H9 (cell line): ENCODE results near the gene PDCD1. TPM values are rescaled to one million over a fixed set of nuclear protein-coding genes. Genes with fewer than 3 reads are reported as not detected.
A peak's percentile ranks its signal among the peaks of the same experiment; 100 is the strongest.

Experiments
- DNase-seq: peaks from one replicate; pipeline ENCODE4 v3.0.0-alpha.2; 2017
- H2AFZ ChIP-seq: one replicate; pipeline ENCODE4 v1.6.1; 2013; ENCODE audit warnings: mild to moderate bottlenecking, low read length, control low read depth, moderate library complexity
- H2AK5ac ChIP-seq: 2 replicates; pipeline ENCODE4 v1.6.1; 2013; ENCODE audit warnings: low read length, control low read depth, mixed read lengths; ENCODE audit not compliant: insufficient read length
- H2BK120ac ChIP-seq: one replicate; pipeline ENCODE4 v1.6.1; 2013; ENCODE audit warnings: low read depth, mild to moderate bottlenecking, low read length, control low read depth, inconsistent platforms; ENCODE audit not compliant: poor library complexity, severe bottlenecking
- H2BK12ac ChIP-seq: 2 replicates; pipeline ENCODE4 v1.6.1; 2013; ENCODE audit warnings: low read length, control low read depth, mixed read lengths, low read depth; ENCODE audit not compliant: insufficient read length
- H2BK15ac ChIP-seq: 2 replicates; pipeline ENCODE4 v1.6.1; 2013; ENCODE audit warnings: low read depth, low read length, control low read depth
- H2BK20ac ChIP-seq: one replicate; pipeline ENCODE4 v1.6.1; 2013; ENCODE audit warnings: low read depth, mild to moderate bottlenecking, low read length, control low read depth, inconsistent platforms; ENCODE audit not compliant: poor library complexity, severe bottlenecking
- H2BK5ac ChIP-seq: 2 replicates; pipeline ENCODE4 v1.6.1; 2013; ENCODE audit warnings: low read length, control low read depth, mixed read lengths; ENCODE audit not compliant: insufficient read length
- H3K14ac ChIP-seq: 2 replicates; pipeline ENCODE4 v1.6.1; 2013; ENCODE audit warnings: low read length, control low read depth; ENCODE audit not compliant: insufficient read depth
- H3K18ac ChIP-seq: 2 replicates; pipeline ENCODE4 v1.6.1; 2013; ENCODE audit warnings: low read depth, mild to moderate bottlenecking, mixed read lengths, low read length, control low read depth; ENCODE audit not compliant: insufficient read length
- H3K23ac ChIP-seq: 2 replicates; pipeline ENCODE4 v1.6.1; 2013; ENCODE audit warnings: low read length, control low read depth, mixed read lengths, low read depth; ENCODE audit not compliant: insufficient read length
- H3K23me2 ChIP-seq: 2 replicates; pipeline ENCODE4 v1.6.1; 2013; ENCODE audit warnings: low read depth, mild to moderate bottlenecking, mixed read lengths, low read length, control low read depth; ENCODE audit not compliant: insufficient read length, poor library complexity, severe bottlenecking
- H3K27ac ChIP-seq: 2 replicates; pipeline ENCODE4 v1.5.1; 2013; ENCODE audit warnings: low read length, control low read depth, mixed read lengths, low read depth; ENCODE audit not compliant: insufficient read length
- H3K27me3 ChIP-seq: 2 replicates; pipeline ENCODE4 v1.6.1; 2013; ENCODE audit warnings: low read length, control low read depth, inconsistent platforms; ENCODE audit not compliant: insufficient read depth
- H3K4ac ChIP-seq: 2 replicates; pipeline ENCODE4 v1.6.1; 2013; ENCODE audit warnings: low read depth, mild to moderate bottlenecking, control low read depth, inconsistent platforms, low read length, moderate library complexity
- H3K4me1 ChIP-seq: 2 replicates; pipeline ENCODE4 v1.6.1; 2013; ENCODE audit warnings: low read length, control low read depth, inconsistent platforms; ENCODE audit not compliant: insufficient read depth
- H3K4me2 ChIP-seq: 2 replicates; pipeline ENCODE4 v1.6.1; 2013; ENCODE audit warnings: low read length, control low read depth, mixed read lengths; ENCODE audit not compliant: insufficient read length, insufficient read depth
- H3K56ac ChIP-seq: 2 replicates; pipeline ENCODE4 v1.6.1; 2013; ENCODE audit warnings: low read depth, mild to moderate bottlenecking, mixed read lengths, low read length, control low read depth; ENCODE audit not compliant: insufficient read length
- H3K79me1 ChIP-seq: 2 replicates; pipeline ENCODE4 v1.6.1; 2013; ENCODE audit warnings: low read depth, mild to moderate bottlenecking, moderate library complexity, low read length, control low read depth, inconsistent platforms; ENCODE audit not compliant: insufficient read depth, poor library complexity, severe bottlenecking
- H3K79me2 ChIP-seq: 2 replicates; pipeline ENCODE4 v1.6.1; 2013; ENCODE audit warnings: low read length, control low read depth, inconsistent platforms; ENCODE audit not compliant: insufficient read depth
- H3K9ac ChIP-seq: 2 replicates; pipeline ENCODE4 v1.6.1; 2013; ENCODE audit warnings: low read length, control low read depth, mixed read lengths; ENCODE audit not compliant: insufficient read length; ENCODE audit errors: extremely low read depth
- H3K9me3 ChIP-seq: one replicate; pipeline ENCODE4 v1.6.1; 2013; ENCODE audit warnings: low read depth, low read length, inconsistent platforms; ENCODE audit not compliant: control insufficient read depth
- H3T11ph ChIP-seq: one replicate; pipeline ENCODE4 v1.6.1; 2013; ENCODE audit warnings: mild to moderate bottlenecking, low read length, control low read depth, inconsistent platforms
- H4K20me1 ChIP-seq: one replicate; pipeline ENCODE4 v1.6.1; 2013; ENCODE audit not compliant: control insufficient read depth, insufficient read length, insufficient read depth
- H4K5ac ChIP-seq: 2 replicates; pipeline ENCODE4 v1.6.1; 2013; ENCODE audit warnings: low read depth, mild to moderate bottlenecking, mixed read lengths, low read length, control low read depth; ENCODE audit not compliant: insufficient read length
- H4K8ac ChIP-seq: replicated peaks from 2 replicates; pipeline ENCODE4 v1.6.1; 2013; ENCODE audit warnings: low read length, control low read depth, mixed read lengths, low read depth; ENCODE audit not compliant: insufficient read length
- H4K91ac ChIP-seq: 2 replicates; pipeline ENCODE4 v1.6.1; 2013; ENCODE audit warnings: low read depth, mild to moderate bottlenecking, moderate library complexity, mixed read lengths, low read length, control low read depth; ENCODE audit not compliant: insufficient read length
- H3K27ac Mint-ChIP-seq, 3 experiments: 2 replicates in 2 of 3; 3 replicates in 1 of 3; pipeline ENCODE4 v1.8.0; 2020 to 2021; ENCODE audit warnings: mixed read lengths in 3 of 3, mild to moderate bottlenecking in 1 of 3, moderate library complexity in 1 of 3
- H3K27me3 Mint-ChIP-seq: 2 replicates; pipeline ENCODE4 v1.8.0; 2021; ENCODE audit warnings: low read depth, mild to moderate bottlenecking, moderate library complexity, mixed read lengths
- H3K36me3 Mint-ChIP-seq, 3 experiments: 2 replicates in 2 of 3; 3 replicates in 1 of 3; pipeline ENCODE4 v1.8.0; 2020 to 2021; ENCODE audit warnings: low read depth in 3 of 3, mixed read lengths in 3 of 3; ENCODE audit not compliant: insufficient read depth in 1 of 3
- H3K4me1 Mint-ChIP-seq, 2 experiments: 2 replicates each; pipeline ENCODE4 v1.8.0; 2020; ENCODE audit warnings: mixed read lengths in 2 of 2
- H3K4me3 Mint-ChIP-seq, 2 experiments: 2 replicates in 1 of 2; 3 replicates in 1 of 2; pipeline ENCODE4 v1.8.0; 2020 to 2021; ENCODE audit warnings: mild to moderate bottlenecking in 2 of 2, mixed read lengths in 2 of 2, moderate library complexity in 1 of 2
- H3K9me3 Mint-ChIP-seq, 2 experiments: 2 replicates in 1 of 2; 3 replicates in 1 of 2; pipeline ENCODE4 v1.8.0; 2020; ENCODE audit warnings: mild to moderate bottlenecking in 2 of 2, mixed read lengths in 2 of 2, moderate library complexity in 1 of 2
- WGBS: extraction: QIAGEN DNeasy Blood & Tissue Kit; methylation state at CpG from one replicate; pipeline ENCODE4 v1.1.7; 2013; ENCODE audit warnings: missing lambda C conversion rate, low lambda C conversion rate, mixed read lengths; ENCODE audit not compliant: insufficient read length; ENCODE audit errors: extremely low coverage; 5-methylcytosine and 5-hydroxymethylcytosine counted together
- total RNA-seq: library from RNA; stranded (reverse); gene quantifications from 2 replicates; pipeline ENCODE4 v1.2.1, GENCODE V29; 2021
- TF ChIP-seq, protein P1 (sequence below): fragments of 200-600 bp; sonication (generic); conservative IDR thresholded peaks from 3 replicates; pipeline ENCODE4 v1.8.0; 2021; ENCODE audit warnings: antibody characterized with exemption, mild to moderate bottlenecking

Gene PDCD1
- total RNA-seq, 1 experiment from 2014 or later: 1.6 TPM

DNA sequence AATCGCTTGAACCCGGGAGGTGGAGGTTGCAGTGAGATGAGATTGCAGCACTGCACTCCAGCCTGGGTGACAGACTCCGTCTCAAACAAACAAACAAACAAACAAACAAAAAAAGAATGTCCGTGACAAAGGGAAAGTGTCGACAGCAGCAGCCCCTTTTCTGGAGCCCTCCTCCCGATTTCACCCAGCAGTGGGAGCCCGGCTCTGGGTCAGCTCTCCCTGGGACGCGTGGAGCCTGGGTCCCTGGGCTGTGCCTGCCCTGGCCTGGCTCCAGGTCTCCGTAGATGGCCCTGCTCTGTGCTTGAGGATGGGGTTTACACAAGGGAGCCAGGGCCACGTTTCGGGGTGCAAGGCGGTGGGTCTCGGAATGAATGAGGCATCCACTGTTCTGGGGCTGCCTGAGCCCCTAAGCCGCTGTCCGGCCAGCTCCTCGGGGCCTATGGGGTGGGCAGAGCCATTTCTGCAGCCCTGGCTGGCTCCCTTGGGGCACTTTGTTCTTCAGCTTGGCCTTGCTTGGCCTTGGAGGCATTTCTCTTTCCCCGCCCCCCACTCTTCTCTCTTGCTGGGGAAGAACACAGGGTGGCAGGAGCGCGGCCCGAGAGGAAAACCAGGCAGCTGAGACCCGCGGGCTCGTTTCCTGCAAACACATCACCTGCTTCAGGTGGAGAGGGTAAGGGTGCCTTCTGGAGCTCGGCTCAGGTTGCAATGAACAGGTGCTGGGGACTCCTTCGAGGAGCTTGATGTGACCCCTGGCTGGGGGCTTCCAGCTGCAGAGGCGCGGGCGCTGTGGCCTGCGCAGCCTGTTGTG is 40.0 kb upstream of the PDCD1 start:
- H3K14ac ChIP-seq: no peak overlapping the region
- no peak overlapping the region for H2AFZ ChIP-seq
- no peak overlapping the region for H3T11ph ChIP-seq
- H3K27ac Mint-ChIP-seq: peak overlapping the region in 1 of 3 experiments; percentile 52; a peak in 1 of 7 replicates
- H4K8ac ChIP-seq: no peak overlapping the region
- H2BK5ac ChIP-seq: no peak overlapping the region
- H2BK15ac ChIP-seq: no peak overlapping the region
- H4K5ac ChIP-seq: no peak overlapping the region
- H3K27ac ChIP-seq: no peak overlapping the region
- no peaks in the 10 kb centered on the region; the same call in 1 of the 2 replicates for H3K27me3 ChIP-seq
- H3K4me3 Mint-ChIP-seq: no peak overlapping the region
- H3K9ac ChIP-seq: no peak overlapping the region
- WGBS: no CpG with 5 or more reads among the region's 30 CpGs
- peaks cover 20 to 32% of the 10 kb centered on the region in 2 experiments for H3K4me1 Mint-ChIP-seq
- no peak overlapping the region for H2AK5ac ChIP-seq
- no peaks in the 10 kb centered on the region for H3K9me3 ChIP-seq
- H3K4me1 ChIP-seq: no peaks in the 10 kb centered on the region; the same call in 1 of the 2 replicates
- H3K36me3 Mint-ChIP-seq: peaks cover 0 to 7% (median 0%) of the 10 kb centered on the region in 3 experiments; a peak in 3 of 7 replicates
- H4K91ac ChIP-seq: no peak overlapping the region
- no peaks in the 10 kb centered on the region; a peak in 2 of 5 replicates for H3K9me3 Mint-ChIP-seq
- H3K23ac ChIP-seq: no peak overlapping the region
- H3K27me3 Mint-ChIP-seq: peaks cover 3% of the 10 kb centered on the region; the same call in 1 of the 2 replicates
- H4K20me1 ChIP-seq: no peaks in the 10 kb centered on the region
- no peaks in the 10 kb centered on the region for H3K79me2 ChIP-seq
- no peak overlapping the region for H2BK120ac ChIP-seq
- no peaks in the 10 kb centered on the region for H3K79me1 ChIP-seq
- H3K18ac ChIP-seq: no peak overlapping the region
- DNase-seq: peak; percentile 28
- TF ChIP-seq, protein P1, sequence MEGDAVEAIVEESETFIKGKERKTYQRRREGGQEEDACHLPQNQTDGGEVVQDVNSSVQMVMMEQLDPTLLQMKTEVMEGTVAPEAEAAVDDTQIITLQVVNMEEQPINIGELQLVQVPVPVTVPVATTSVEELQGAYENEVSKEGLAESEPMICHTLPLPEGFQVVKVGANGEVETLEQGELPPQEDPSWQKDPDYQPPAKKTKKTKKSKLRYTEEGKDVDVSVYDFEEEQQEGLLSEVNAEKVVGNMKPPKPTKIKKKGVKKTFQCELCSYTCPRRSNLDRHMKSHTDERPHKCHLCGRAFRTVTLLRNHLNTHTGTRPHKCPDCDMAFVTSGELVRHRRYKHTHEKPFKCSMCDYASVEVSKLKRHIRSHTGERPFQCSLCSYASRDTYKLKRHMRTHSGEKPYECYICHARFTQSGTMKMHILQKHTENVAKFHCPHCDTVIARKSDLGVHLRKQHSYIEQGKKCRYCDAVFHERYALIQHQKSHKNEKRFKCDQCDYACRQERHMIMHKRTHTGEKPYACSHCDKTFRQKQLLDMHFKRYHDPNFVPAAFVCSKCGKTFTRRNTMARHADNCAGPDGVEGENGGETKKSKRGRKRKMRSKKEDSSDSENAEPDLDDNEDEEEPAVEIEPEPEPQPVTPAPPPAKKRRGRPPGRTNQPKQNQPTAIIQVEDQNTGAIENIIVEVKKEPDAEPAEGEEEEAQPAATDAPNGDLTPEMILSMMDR: no peak
- H3K56ac ChIP-seq: no peak overlapping the region
- no peak overlapping the region for H2BK20ac ChIP-seq
- no peak overlapping the region for H3K4me2 ChIP-seq
- no peak overlapping the region for H3K4ac ChIP-seq
- H2BK12ac ChIP-seq: no peak overlapping the region
- peaks cover 8% of the 10 kb centered on the region for H3K23me2 ChIP-seq
